ENCODE results near the gene SPAAR. TPM values are rescaled to one million over a fixed set of nuclear protein-coding genes. Genes with fewer than 3 reads are reported as not detected.

The SPAAR gene
- total and polyA plus RNA-seq, 9 of the 15 experiments (the other 6 are each of a cell fraction or from before 2014, with no cell fraction given), result not detected

- H3K4me3 ChIP-seq, result no peak overlapping the region
- FAIRE-seq (no peak), DNase-seq (ENCODE audit: extremely low read depth in 1 of 4, low spot score in 3 of 4) (no peak), ATAC-seq (no peak)
- H3K27ac ChIP-seq (ENCODE audit: extremely low read depth, low read depth, low read length), result no peak overlapping the region
- no peak overlapping the region for H3K4me2 ChIP-seq (ENCODE audit: insufficient read depth, low read length)
- TF ChIP-seq ZNF655 (CRISPR knock-in tag; IDR thresholded peaks at IDR 0.05), result no peak
- no peak for TF ChIP-seq TAF7 (tag; IDR thresholded peaks at IDR 0.05)
- no peak for TF ChIP-seq HNRNPUL1 (IDR thresholded peaks at IDR 0.05; ENCODE audit: low read length)
- no peak for TF ChIP-seq NCOA1 (IDR thresholded peaks at IDR 0.05; ENCODE audit: low read depth)
- no peak for TF ChIP-seq SP1 (CRISPR knock-in tag; IDR thresholded peaks at IDR 0.05)
- no peak for TF ChIP-seq DLX4 (CRISPR knock-in tag; IDR thresholded peaks at IDR 0.05)
- no peaks in the 10 kb centered on the region; a peak in 2 of 5 replicates for H3K4me1 ChIP-seq (replicated peaks in 1 of 2; ENCODE audit: control insufficient read depth in 2 of 2, insufficient read depth in 2 of 2, low read length in 2 of 2)
- 55% methylated on average over 8 of the region's 10 CpGs for WGBS (ENCODE audit: insufficient coverage, low coverage, missing lambda C conversion rate)
- H4K20me1 ChIP-seq (replicated peaks; ENCODE audit: control insufficient read depth, insufficient read depth, low read length), result no peaks in the 10 kb centered on the region
- H3K9ac ChIP-seq (ENCODE audit: insufficient read depth in 1 of 2, low read depth in 2 of 2, low read length in 2 of 2), result no peak overlapping the region
- CTCF ChIA-PET (ENCODE audit: low intra/inter-chr PET ratio), result no interaction called here
- intact Hi-C loops (cut with micrococcal nuclease), result no loop called here
- POLR2A ChIA-PET, result interaction anchor here (0.8 to 2.4 kb wide), 3 partner anchors 13 to 60 kb away, joined by 3 to 10 read pairs (median 3); no protein-coding TSS in a partner anchor
- no peaks in the 10 kb centered on the region for H3K9me1 ChIP-seq (ENCODE audit: control insufficient read depth, insufficient read depth, low read length)
- peak overlapping the region; percentile 8; the same call in 1 of the 2 replicates for H2AFZ ChIP-seq (ENCODE audit: low read depth, low read length)
- H3K36me3 ChIP-seq (ENCODE audit: control insufficient read depth, insufficient read depth, low read length), result no peaks in the 10 kb centered on the region
- H3K27me3 ChIP-seq (ENCODE audit: control insufficient read depth in 2 of 2, insufficient read depth in 2 of 2, low read length in 2 of 2), result no peaks in the 10 kb centered on the region
- no peaks in the 10 kb centered on the region for H3K79me2 ChIP-seq (ENCODE audit: control insufficient read depth, insufficient read depth, low read length)
- in situ Hi-C loops (cut with MboI), result no loop called here
- BruUV-seq (replicated peaks), result no TSS peak
- no peaks in the 10 kb centered on the region for H3K9me3 ChIP-seq (replicated peaks; ENCODE audit: control insufficient read depth, insufficient read depth, low read depth, low read length)
Measured at GRCh38 chr9:35938474-35939356, 29.4 kb downstream of the SPAAR start.

Data from K562 (cell line).